ENCODE measurements around the gene PTPRO. TPM values are rescaled to one million over a fixed set of nuclear protein-coding genes. Genes with fewer than 3 reads are reported as not detected.

Gene PTPRO
- total RNA-seq, 2 donors from 2014 or later = 1.3 to 2.6 TPM

DNA sequence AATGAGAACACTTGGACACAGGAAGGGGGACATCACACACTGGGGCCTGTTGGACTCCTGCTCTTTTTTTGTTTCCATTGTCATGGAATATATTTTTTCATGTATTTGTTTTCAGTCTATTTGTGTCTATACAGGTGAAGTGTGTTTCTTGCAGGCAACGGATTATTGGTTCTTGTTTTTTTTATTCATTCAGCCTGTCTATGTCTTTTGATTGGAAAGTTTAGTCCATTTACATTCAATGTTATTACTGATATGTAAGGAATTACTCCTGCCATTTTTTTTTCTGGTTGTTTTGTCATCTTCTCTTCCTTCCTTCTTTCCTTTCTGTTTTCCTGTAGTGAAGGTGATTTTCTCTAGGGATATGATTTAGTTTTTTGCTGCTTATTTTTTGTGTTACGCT lies 18.0 kb upstream of the PTPRO start:
- no peaks in the 10 kb centered on the region for H3K36me3 ChIP-seq (replicated peaks in 1 of 2; ENCODE audit: insufficient read depth in 1 of 2, low read depth in 2 of 2)
- no peak overlapping the region for H3K27ac ChIP-seq
- no peak overlapping the region for H3K4me3 ChIP-seq
- intact Hi-C loops (cut with DNase I) = no loop called here
- no peak for TF ChIP-seq POLR2A (IDR thresholded peaks at IDR 0.05)
- TF ChIP-seq, protein P1, sequence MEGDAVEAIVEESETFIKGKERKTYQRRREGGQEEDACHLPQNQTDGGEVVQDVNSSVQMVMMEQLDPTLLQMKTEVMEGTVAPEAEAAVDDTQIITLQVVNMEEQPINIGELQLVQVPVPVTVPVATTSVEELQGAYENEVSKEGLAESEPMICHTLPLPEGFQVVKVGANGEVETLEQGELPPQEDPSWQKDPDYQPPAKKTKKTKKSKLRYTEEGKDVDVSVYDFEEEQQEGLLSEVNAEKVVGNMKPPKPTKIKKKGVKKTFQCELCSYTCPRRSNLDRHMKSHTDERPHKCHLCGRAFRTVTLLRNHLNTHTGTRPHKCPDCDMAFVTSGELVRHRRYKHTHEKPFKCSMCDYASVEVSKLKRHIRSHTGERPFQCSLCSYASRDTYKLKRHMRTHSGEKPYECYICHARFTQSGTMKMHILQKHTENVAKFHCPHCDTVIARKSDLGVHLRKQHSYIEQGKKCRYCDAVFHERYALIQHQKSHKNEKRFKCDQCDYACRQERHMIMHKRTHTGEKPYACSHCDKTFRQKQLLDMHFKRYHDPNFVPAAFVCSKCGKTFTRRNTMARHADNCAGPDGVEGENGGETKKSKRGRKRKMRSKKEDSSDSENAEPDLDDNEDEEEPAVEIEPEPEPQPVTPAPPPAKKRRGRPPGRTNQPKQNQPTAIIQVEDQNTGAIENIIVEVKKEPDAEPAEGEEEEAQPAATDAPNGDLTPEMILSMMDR (IDR thresholded peaks at IDR 0.05) = no peak
- H3K9me3 ChIP-seq = peaks cover 0 to 8% (median 0%) of the 10 kb centered on the region in 3 donors
- WGBS, 2 donors = 85 to 86% methylated on average over 2 of the region's 2 CpGs
- no peaks in the 10 kb centered on the region for H3K4me1 ChIP-seq
- no peak for ATAC-seq
- DNase-seq = no peak
- H3K27me3 ChIP-seq = no peaks in the 10 kb centered on the region

DNA sequence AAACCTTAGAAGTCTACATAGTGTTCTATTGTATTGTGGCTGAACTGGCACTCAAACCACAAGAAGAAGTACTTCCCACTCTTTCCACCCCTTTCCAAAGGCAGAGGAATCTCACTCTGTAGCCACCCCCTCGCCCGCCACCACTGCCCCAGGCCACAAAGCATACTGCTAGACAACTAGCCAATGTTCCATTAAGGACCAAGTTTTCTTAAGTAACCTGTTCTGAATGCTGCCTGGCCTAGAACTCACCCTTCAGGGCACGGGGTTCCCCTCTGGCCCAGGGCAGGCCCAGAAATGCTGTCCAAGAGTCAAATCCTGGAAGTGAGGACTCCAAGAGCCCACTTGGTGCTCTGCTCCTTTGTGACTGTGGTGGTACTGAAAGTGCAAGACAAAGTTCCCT lies 15.7 kb upstream of the PTPRO start:
- H3K4me3 ChIP-seq = no peak overlapping the region
- 62 to 75% methylated on average over 3 of the region's 3 CpGs for WGBS, 2 donors
- intact Hi-C loops (cut with DNase I) = no loop called here
- H3K4me1 ChIP-seq = no peaks in the 10 kb centered on the region
- H3K9me3 ChIP-seq = no peaks in the 10 kb centered on the region
- no peak for ATAC-seq
- no peaks in the 10 kb centered on the region for H3K27me3 ChIP-seq
- H3K36me3 ChIP-seq (replicated peaks in 1 of 2; ENCODE audit: insufficient read depth in 1 of 2, low read depth in 2 of 2) = no peaks in the 10 kb centered on the region
- DNase-seq = no peak
- no peak overlapping the region for H3K27ac ChIP-seq
- TF ChIP-seq POLR2A (IDR thresholded peaks at IDR 0.05) = no peak
- TF ChIP-seq, protein P1 (IDR thresholded peaks at IDR 0.05) = no peak

DNA sequence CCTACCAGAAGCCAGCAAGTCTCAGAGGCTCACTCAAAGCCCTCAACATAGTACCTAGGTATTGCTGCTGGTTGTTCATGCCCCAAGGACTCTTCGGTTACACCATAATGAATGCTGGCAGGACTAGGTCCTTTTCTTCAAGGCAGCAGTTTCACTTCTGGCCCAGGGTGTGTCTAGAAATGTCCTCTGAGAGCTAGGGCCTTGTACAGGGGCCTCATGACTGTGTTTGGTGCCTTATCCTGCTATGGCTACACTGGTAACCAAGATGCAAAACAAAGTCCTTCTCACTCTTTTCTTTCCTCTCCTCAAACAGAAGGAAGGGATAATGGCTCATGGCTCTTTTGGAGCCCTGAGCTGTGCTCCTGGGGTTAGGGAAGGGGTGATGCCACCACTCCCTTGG lies 15.2 kb upstream of the PTPRO start:
- no peak for TF ChIP-seq POLR2A (IDR thresholded peaks at IDR 0.05)
- TF ChIP-seq, protein P1 (IDR thresholded peaks at IDR 0.05) = no peak
- DNase-seq (no peak), ATAC-seq (no peak)
- Histone ChIP-seq H3K27me3 (no peaks in the 10 kb centered on the region), H3K27ac (no peak overlapping the region), H3K9me3 (no peaks in the 10 kb centered on the region), H3K36me3 (replicated peaks in 1 of 2; ENCODE audit: insufficient read depth in 1 of 2, low read depth in 2 of 2) (no peaks in the 10 kb centered on the region), H3K4me3 (no peak overlapping the region), H3K4me1 (no peaks in the 10 kb centered on the region)
- intact Hi-C loops (cut with DNase I) = no loop called here
- WGBS, 2 donors = 91 to 94% methylated on average over 1 of the region's 1 CpG

DNA sequence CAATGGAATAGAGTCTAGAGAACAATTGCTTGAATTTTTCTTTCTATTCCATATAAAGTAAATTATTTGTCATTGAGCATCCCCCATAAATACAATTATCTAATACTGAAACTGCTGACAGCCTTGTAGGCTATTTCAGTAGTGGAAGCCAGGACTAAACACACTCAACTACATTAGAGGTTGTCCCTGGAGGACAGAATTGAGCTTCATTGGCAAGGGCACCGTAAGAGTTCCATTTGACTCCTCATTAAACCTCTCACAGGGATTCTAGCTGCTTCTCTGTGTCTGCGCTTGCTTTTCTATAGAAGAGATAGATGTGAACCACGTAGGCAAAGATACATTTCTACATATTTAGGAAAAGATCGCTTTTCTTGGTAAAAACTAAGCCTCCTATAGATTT lies 3.5 kb upstream of the PTPRO start:
- Histone ChIP-seq H3K4me1 (peaks cover 12% of the 10 kb centered on the region), H3K27ac (no peak overlapping the region), H3K4me3 (no peak overlapping the region), H3K27me3 (no peaks in the 10 kb centered on the region), H3K36me3 (replicated peaks in 1 of 2; ENCODE audit: insufficient read depth in 1 of 2, low read depth in 2 of 2) (no peaks in the 10 kb centered on the region), H3K9me3 (no peaks in the 10 kb centered on the region)
- WGBS, 2 donors = 59 to 70% methylated on average over 4 of the region's 4 CpGs
- TF ChIP-seq, protein P1 (IDR thresholded peaks at IDR 0.05) = no peak
- TF ChIP-seq POLR2A (IDR thresholded peaks at IDR 0.05) = no peak
- intact Hi-C loops (cut with DNase I) = no loop called here
- no peak for DNase-seq
- no peak for ATAC-seq

DNA sequence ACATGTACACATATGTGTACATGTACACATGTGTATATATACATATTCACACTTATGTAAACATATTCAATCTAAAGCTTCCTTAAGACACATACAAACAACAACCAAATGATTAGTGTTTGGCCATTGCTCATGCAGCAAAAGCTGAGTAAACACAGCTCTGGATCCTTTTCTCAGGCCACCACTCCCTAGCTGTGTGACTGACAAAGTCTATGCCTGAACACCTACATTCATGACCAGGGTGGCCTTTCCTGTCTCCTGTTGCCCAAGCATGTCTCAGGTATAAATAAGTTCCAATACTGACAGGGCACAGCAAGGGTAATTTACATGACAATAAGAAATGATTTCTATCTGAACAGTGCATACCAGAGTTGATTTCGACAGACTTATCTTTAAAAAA lies 1.4 kb upstream of the PTPRO start:
- H3K36me3 ChIP-seq (replicated peaks in 1 of 2; ENCODE audit: insufficient read depth in 1 of 2, low read depth in 2 of 2) = no peaks in the 10 kb centered on the region
- H3K4me3 ChIP-seq = no peak overlapping the region
- H3K27me3 ChIP-seq = no peaks in the 10 kb centered on the region
- no peak for DNase-seq
- intact Hi-C loops (cut with DNase I) = no loop called here
- no peak for ATAC-seq
- H3K27ac ChIP-seq = no peak overlapping the region
- no peaks in the 10 kb centered on the region for H3K9me3 ChIP-seq
- TF ChIP-seq, protein P1 (IDR thresholded peaks at IDR 0.05) = no peak
- no peak for TF ChIP-seq POLR2A (IDR thresholded peaks at IDR 0.05)
- WGBS, 2 donors = 25 to 54% methylated on average over 1 of the region's 1 CpG
- peaks cover 12% of the 10 kb centered on the region for H3K4me1 ChIP-seq

Measured in body of pancreas (tissue), 4 donors.